NCI-H748 (cell line): ENCODE data around the gene SMIM29.

Source experiments
- DNase-seq: peaks from one replicate; lab custom pipeline; 2025; ENCODE audit not compliant: unreplicated experiment; lab: John Stamatoyannopoulos, UW

Gene SMIM29

GRCh38 chr6:34241351-34242215 lies 7.2 kb downstream of the SMIM29 start:
- DNase-seq = no peak

GRCh38 chr6:34240329-34241248 lies 8.2 kb downstream of the SMIM29 start:
- DNase-seq = no peak

GRCh38 chr6:34239893-34240292 lies 8.9 kb downstream of the SMIM29 start:
- no peak for DNase-seq

- no peak for DNase-seq
Measured at GRCh38 chr6:34239500-34239825, 9.3 kb downstream of the SMIM29 start.

- no peak for DNase-seq
Measured at GRCh38 chr6:34238585-34239499, 10.0 kb downstream of the SMIM29 start.

- DNase-seq = peak; percentile 84
Measured at GRCh38 chr6:34237722-34238584, 10.9 kb downstream of the SMIM29 start.

GRCh38 chr6:34237316-34237721 lies 11.5 kb downstream of the SMIM29 start:
- DNase-seq = peak; percentile 65

GRCh38 chr6:34236443-34237315 lies 12.1 kb downstream of the SMIM29 start, which contains the start of gene HMGA1:
Gene HMGA1, plus strand, starts transcription at chr6:34236873. Its CDS starts 3,908 bp downstream, at chr6:34240781.
- peak; percentile 95 for DNase-seq

GRCh38 chr6:34236131-34236442 lies 12.7 kb downstream of the SMIM29 start:
- peak; percentile 52 for DNase-seq

GRCh38 chr6:34235307-34236130 lies 13.3 kb downstream of the SMIM29 start:
- no peak for DNase-seq

- DNase-seq = no peak
Measured at GRCh38 chr6:34234667-34235306, 14.0 kb downstream of the SMIM29 start.

GRCh38 chr6:34233867-34234266 lies 14.9 kb downstream of the SMIM29 start:
- no peak for DNase-seq

GRCh38 chr6:34232901-34233300 lies 15.9 kb downstream of the SMIM29 start:
- no peak for DNase-seq

- no peak for DNase-seq
Measured at GRCh38 chr6:34231566-34232336, 17.1 kb downstream of the SMIM29 start.

- no peak for DNase-seq
Measured at GRCh38 chr6:34230653-34231371, 18.0 kb downstream of the SMIM29 start.

GRCh38 chr6:34229877-34230276 lies 18.9 kb downstream of the SMIM29 start:
- no peak for DNase-seq
